NB4 (cell line): ENCODE results near the gene FBN1.

Source experiments
- DNase-seq: peaks from one replicate; pipeline ENCODE4 v3.0.0; 2010; ENCODE audit warnings: low read depth
- H3K4me3 ChIP-seq: one replicate; pipeline ENCODE4 v1.5.1; 2011; ENCODE audit warnings: mild to moderate bottlenecking, low read depth, low read length, moderate library complexity
- CTCF ChIP-seq: IDR thresholded peaks from one replicate; pipeline ENCODE4 v1.5.1; 2012; ENCODE audit warnings: low read depth, low read length
- MYC ChIP-seq: IDR thresholded peaks from 2 replicates; pipeline ENCODE4 v1.6.1; 2011; ENCODE audit warnings: low read depth, low read length
- POLR2A ChIP-seq: IDR thresholded peaks from 2 replicates; pipeline ENCODE4 v1.6.1; 2011; ENCODE audit warnings: mild to moderate bottlenecking; ENCODE audit not compliant: insufficient read length; ENCODE audit errors: extremely low read depth
- TF ChIP-seq, protein P1 (sequence below): IDR thresholded peaks from 2 replicates; pipeline ENCODE4 v1.6.1; 2011; ENCODE audit warnings: low read depth, low read length

The FBN1 gene

GRCh38 chr15:48402427-48403177 lies 242.9 kb downstream of the FBN1 start:
- TF ChIP-seq, protein P1, sequence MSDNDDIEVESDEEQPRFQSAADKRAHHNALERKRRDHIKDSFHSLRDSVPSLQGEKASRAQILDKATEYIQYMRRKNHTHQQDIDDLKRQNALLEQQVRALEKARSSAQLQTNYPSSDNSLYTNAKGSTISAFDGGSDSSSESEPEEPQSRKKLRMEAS, result no peak
- TF ChIP-seq MYC (no peak), CTCF (no peak), POLR2A (no peak)
- DNase-seq, result no peak
- no peak overlapping the region for H3K4me3 ChIP-seq

DNA sequence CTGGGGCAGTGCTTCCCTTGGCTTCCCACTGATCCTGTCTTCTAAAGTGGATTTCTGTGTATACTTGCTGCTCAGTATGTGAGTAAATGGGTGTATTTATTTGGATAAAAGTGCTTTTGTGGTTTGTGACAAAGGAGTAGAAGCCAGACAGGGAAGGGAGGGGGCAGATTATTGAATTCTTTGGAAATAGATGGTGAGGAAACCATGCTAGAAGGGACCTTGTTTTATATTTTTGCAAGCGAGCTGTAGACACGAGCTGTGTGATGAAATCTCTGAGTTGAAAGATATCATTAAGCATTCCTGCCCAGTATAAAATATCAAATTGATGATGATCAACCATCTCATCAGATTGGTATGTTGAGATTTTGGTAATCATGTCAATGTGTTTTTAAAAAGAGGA lies 245.4 kb downstream of the FBN1 start:
- DNase-seq, result no peak
- H3K4me3 ChIP-seq, result no peak overlapping the region
- TF ChIP-seq CTCF (no peak), MYC (no peak), POLR2A (no peak)
- TF ChIP-seq, protein P1, result no peak

- no peak for TF ChIP-seq MYC
- TF ChIP-seq, protein P1, result no peak
- no peak for TF ChIP-seq CTCF
- TF ChIP-seq POLR2A, result no peak
- no peak overlapping the region for H3K4me3 ChIP-seq
- DNase-seq, result no peak
These were observed 247.7 kb downstream of the FBN1 start for GRCh38 chr15:48397841-48398240.

DNA sequence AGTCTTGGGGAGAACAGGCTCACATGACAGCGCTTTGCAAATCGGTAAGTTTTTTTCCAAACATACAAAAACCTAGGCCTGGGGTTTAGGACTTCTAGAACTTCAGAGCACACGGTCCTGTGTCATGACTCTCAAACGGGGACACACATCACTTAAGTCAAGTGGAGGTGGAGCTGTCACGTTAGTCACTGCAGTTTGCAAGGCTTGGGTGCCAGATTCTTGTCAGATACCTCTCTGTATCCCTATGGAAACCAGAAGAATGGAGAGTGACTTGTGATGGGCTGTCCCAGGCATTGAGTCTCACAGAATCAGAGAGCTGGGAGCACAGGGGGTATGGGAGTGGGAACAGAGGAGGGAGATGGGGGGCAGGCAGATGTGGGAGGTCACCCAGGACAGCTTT lies 249.5 kb downstream of the FBN1 start:
- no peak overlapping the region for H3K4me3 ChIP-seq
- TF ChIP-seq MYC (no peak), POLR2A (no peak), CTCF (no peak)
- TF ChIP-seq, protein P1, result no peak
- DNase-seq, result no peak

DNA sequence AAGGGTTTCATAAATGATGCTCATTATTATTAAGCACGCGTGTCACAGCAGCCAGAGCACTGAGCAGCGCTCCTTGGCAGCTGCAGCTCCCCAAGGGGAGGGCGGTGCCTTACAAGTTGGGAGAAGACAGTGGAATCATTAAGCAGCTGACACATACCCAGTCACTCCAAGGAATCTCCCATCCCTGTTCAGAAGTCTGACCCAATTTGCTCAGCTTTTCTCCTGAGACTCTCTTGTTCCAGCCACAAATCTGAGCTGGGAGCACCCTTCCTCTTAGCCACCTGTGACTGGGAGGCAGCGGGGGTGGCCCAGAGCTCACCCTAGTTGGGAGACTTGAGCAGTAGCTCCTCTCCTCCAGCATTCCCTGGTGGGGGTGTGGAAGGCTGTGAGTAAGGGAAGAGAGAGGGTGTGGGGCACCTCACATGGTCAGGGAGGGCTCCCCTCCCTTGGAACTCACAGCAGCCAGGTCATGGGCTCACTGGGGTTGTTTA lies 249.9 kb downstream of the FBN1 start:
- no peak for TF ChIP-seq MYC
- no peak for TF ChIP-seq CTCF
- TF ChIP-seq, protein P1, result no peak
- no peak for TF ChIP-seq POLR2A
- DNase-seq, result no peak
- no peak overlapping the region for H3K4me3 ChIP-seq
